Measurements from ENCODE around the gene ZNF215.

DNA sequence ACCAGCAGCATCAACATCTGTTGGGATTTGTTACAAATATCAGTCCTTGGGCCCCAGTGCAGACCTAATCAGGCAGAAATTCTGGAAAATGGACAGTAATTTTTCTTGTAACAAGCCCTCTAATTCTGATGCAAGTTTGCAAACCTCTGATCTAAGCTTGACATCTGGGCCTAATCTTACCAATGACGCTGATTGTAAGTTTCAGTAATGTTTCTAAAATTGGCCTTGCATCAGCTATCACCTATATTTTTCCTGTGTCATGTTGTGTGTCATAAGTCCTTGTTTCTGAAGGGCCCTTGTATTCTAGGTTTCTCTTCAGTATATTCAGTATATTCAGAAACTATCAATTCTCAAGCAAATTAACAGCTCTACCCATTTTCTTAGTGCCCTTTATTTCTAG is 36.4 kb downstream of the ZNF215 start:
- TF ChIP-seq, protein P1, sequence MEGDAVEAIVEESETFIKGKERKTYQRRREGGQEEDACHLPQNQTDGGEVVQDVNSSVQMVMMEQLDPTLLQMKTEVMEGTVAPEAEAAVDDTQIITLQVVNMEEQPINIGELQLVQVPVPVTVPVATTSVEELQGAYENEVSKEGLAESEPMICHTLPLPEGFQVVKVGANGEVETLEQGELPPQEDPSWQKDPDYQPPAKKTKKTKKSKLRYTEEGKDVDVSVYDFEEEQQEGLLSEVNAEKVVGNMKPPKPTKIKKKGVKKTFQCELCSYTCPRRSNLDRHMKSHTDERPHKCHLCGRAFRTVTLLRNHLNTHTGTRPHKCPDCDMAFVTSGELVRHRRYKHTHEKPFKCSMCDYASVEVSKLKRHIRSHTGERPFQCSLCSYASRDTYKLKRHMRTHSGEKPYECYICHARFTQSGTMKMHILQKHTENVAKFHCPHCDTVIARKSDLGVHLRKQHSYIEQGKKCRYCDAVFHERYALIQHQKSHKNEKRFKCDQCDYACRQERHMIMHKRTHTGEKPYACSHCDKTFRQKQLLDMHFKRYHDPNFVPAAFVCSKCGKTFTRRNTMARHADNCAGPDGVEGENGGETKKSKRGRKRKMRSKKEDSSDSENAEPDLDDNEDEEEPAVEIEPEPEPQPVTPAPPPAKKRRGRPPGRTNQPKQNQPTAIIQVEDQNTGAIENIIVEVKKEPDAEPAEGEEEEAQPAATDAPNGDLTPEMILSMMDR (IDR thresholded peaks at IDR 0.05) = no peak
- TF ChIP-seq POLR2A (IDR thresholded peaks at IDR 0.05) = no peak
